CD4-positive, alpha-beta memory T cell (primary cell): ENCODE data around the gene CRTC3. TPM values are rescaled to one million over a fixed set of nuclear protein-coding genes. Genes with fewer than 3 reads are reported as not detected.
A peak's percentile ranks its signal among the peaks of the same experiment; 100 is the strongest.

Experiments used
- CTCF ChIA-PET: fragments of 350-600 bp; sonication (Branson Sonifier 250); formaldehyde crosslinking; loops from one replicate; lab custom pipeline; 2021; ENCODE audit warnings: inconsistent platforms; ENCODE audit not compliant: partially characterized antibody; lab: Charles Lee
- POLR2A ChIA-PET: fragments of 350-600 bp; sonication (Branson Sonifier 250); formaldehyde crosslinking; loops from one replicate; lab custom pipeline; 2021; ENCODE audit not compliant: partially characterized antibody; lab: Charles Lee
- DNase-seq, 5 donors: peaks; one replicate each; pipeline versions ENCODE4 v3.0.0 to v3.0.0-alpha.2; 2020 to 2022; ENCODE audit warnings: mixed read lengths in 1 of 5
- H3K27ac ChIP-seq: one replicate; pipeline ENCODE4 v1.7.0; 2013; ENCODE audit warnings: low read depth, low read length
- H3K27me3 ChIP-seq: 2 replicates; pipeline ENCODE4 v1.7.0; 2013; ENCODE audit warnings: mild to moderate bottlenecking, low read length, moderate library complexity; ENCODE audit not compliant: insufficient read depth
- H3K36me3 ChIP-seq: 2 replicates; pipeline ENCODE4 v1.7.0; 2013; ENCODE audit warnings: mild to moderate bottlenecking, low read length, moderate library complexity; ENCODE audit not compliant: insufficient read depth
- H3K4me1 ChIP-seq: 2 replicates; pipeline ENCODE4 v1.7.0; 2013; ENCODE audit warnings: mild to moderate bottlenecking, low read length, moderate library complexity; ENCODE audit not compliant: insufficient read depth
- H3K4me3 ChIP-seq, 2 donors: one replicate each; pipeline ENCODE4 v1.7.0; 2013; ENCODE audit warnings: low read length in 2 of 2, mild to moderate bottlenecking in 1 of 2
- H3K9me3 ChIP-seq, 2 donors: one replicate each; pipeline ENCODE4 v1.7.0; 2013; ENCODE audit warnings: low read length in 2 of 2, control low read depth in 1 of 2; ENCODE audit not compliant: control insufficient read depth in 1 of 2
- H3K27ac Mint-ChIP-seq, 7 donors: one replicate each; pipeline ENCODE4 v1.8.0; 2020 to 2021; ENCODE audit warnings: mixed read lengths in 7 of 7, mild to moderate bottlenecking in 6 of 7, inconsistent platforms in 3 of 7, moderate library complexity in 3 of 7
- H3K27me3 Mint-ChIP-seq, 2 donors: one replicate each; pipeline ENCODE4 v1.8.0; 2020 to 2021; ENCODE audit warnings: mixed read lengths in 2 of 2
- H3K36me3 Mint-ChIP-seq, 2 donors: one replicate each; pipeline ENCODE4 v1.8.0; 2020 to 2021; ENCODE audit warnings: mixed read lengths in 2 of 2, inconsistent platforms in 1 of 2, mild to moderate bottlenecking in 1 of 2
- H3K4me1 Mint-ChIP-seq, 4 donors: one replicate each; pipeline ENCODE4 v1.8.0; 2020 to 2021; ENCODE audit warnings: mixed read lengths in 4 of 4, mild to moderate bottlenecking in 1 of 4
- H3K4me3 Mint-ChIP-seq, 8 donors: one replicate each; pipeline ENCODE4 v1.8.0; 2020 to 2021; ENCODE audit warnings: mixed read lengths in 8 of 8, mild to moderate bottlenecking in 7 of 8, moderate library complexity in 6 of 8, inconsistent platforms in 3 of 8
- H3K9me3 Mint-ChIP-seq, 8 donors: one replicate each; pipeline ENCODE4 v1.8.0; 2020 to 2021; ENCODE audit warnings: mixed read lengths in 8 of 8, mild to moderate bottlenecking in 5 of 8, inconsistent platforms in 3 of 8, moderate library complexity in 1 of 8
- intact Hi-C: fragments of 100-400 bp; cut with micrococcal nuclease; formaldehyde crosslinking; loops from one replicate; pipeline ENCODE4 v1.15.1; 2023
- polyA plus RNA-seq, 2 donors: library from polyadenylated mRNA; unstranded; fragments of 300-500 nt; fragmentation: Illumina TruSeq; gene quantifications; one replicate each; pipeline ENCODE4 v1.2.3, GENCODE V29; 2021
- total RNA-seq, 2 experiments: library from RNA; stranded (reverse); gene quantifications; one replicate each; pipeline ENCODE4 v1.2.3, GENCODE V29; 2021

Gene CRTC3
- total and polyA plus RNA-seq, 4 experiments from 2014 or later: 14.5 to 75.5 (median 56.3) TPM

GRCh38 chr15:90487186-90487585 lies 42.5 kb upstream of the CRTC3 start:
- Mint-ChIP-seq H3K9me3 (peaks cover 0 to 1% (median 0%) of the 10 kb centered on the region in 8 donors), H3K4me1 (peaks cover 0 to 6% (median 2%) of the 10 kb centered on the region in 4 donors), H3K27ac (peak overlapping the region in 1 of 7 donors; percentile 62), H3K36me3 (peaks cover 72 to 84% of the 10 kb centered on the region in 2 donors), H3K27me3 (no peaks in the 10 kb centered on the region), H3K4me3 (no peak overlapping the region)
- ChIA-PET CTCF (interaction anchor here (1.5 kb wide), 1 partner anchor 125 kb away, joined by 5 read pairs; no protein-coding TSS in a partner anchor), POLR2A (no interaction called here)
- H3K4me3 ChIP-seq: no peak overlapping the region
- no peaks in the 10 kb centered on the region for H3K4me1 ChIP-seq
- no peak overlapping the region for H3K27ac ChIP-seq
- intact Hi-C loops: no loop called here
- peaks cover 70% of the 10 kb centered on the region for H3K36me3 ChIP-seq
- DNase-seq: no peak
- no peaks in the 10 kb centered on the region for H3K9me3 ChIP-seq
- H3K27me3 ChIP-seq: no peaks in the 10 kb centered on the region

DNA sequence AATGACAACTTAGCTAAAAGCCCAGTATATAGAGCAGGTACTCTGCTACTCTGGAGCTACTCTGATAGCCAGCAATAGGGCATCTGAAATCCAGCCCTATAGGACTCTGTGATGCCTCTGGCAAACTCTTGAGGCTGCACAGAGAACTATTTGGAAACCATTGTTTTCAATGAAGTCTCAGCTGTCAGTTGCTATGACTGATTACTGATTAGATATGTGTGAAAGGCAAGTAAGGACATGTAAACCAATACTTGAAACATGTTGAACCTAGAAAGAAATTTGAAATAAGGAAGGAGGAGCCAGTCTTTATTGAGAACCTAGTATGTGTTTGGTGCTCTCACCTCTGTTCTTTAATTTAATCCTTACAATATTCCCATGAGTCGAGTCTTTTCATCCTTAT lies 40.2 kb upstream of the CRTC3 start:
- H3K4me1 Mint-ChIP-seq: peaks cover 8 to 12% (median 10%) of the 10 kb centered on the region in 4 donors
- CTCF ChIA-PET: interaction anchor here (1.0 to 1.5 kb wide), 2 partner anchors 127 to 169 kb away, joined by 3 to 7 read pairs; no protein-coding TSS in a partner anchor
- H3K27me3 ChIP-seq: no peaks in the 10 kb centered on the region
- no peaks in the 10 kb centered on the region for H3K9me3 ChIP-seq
- peak overlapping the region in 4 of 7 donors; percentile 24 to 57 (median 38) for H3K27ac Mint-ChIP-seq
- no peaks in the 10 kb centered on the region for H3K27me3 Mint-ChIP-seq
- POLR2A ChIA-PET: no interaction called here
- no peak overlapping the region for H3K4me3 ChIP-seq
- no peak overlapping the region for H3K27ac ChIP-seq
- intact Hi-C loops: no loop called here
- H3K36me3 Mint-ChIP-seq: peaks cover 68 to 85% of the 10 kb centered on the region in 2 donors
- peaks cover 8% of the 10 kb centered on the region for H3K4me1 ChIP-seq
- no peak for DNase-seq
- H3K9me3 Mint-ChIP-seq: peaks cover 0 to 1% (median 0%) of the 10 kb centered on the region in 8 donors
- H3K36me3 ChIP-seq: peaks cover 59% of the 10 kb centered on the region
- H3K4me3 Mint-ChIP-seq: no peak overlapping the region

DNA sequence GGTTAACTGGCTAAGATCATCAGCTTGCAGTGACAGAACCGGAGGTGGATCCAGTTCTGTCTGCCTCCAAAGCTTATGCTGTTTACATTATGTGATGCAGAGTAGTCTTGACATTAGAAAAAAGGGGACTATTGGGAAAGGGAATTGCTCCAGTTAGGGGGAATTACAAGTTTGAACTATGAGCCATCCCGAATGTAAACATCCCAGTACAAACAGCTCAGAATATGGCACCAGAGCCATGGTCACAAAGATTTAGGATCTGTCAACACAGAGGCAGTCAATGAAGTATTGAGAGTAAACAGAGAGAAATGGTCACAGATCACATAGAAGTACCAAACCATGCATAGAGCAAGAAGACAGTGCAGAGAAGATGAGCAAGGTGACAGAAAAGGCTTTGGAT lies 39.8 kb upstream of the CRTC3 start:
- H3K4me3 ChIP-seq: no peak overlapping the region
- peaks cover 8% of the 10 kb centered on the region for H3K4me1 ChIP-seq
- ChIA-PET POLR2A (no interaction called here), CTCF (interaction anchor here (1.0 to 1.5 kb wide), 3 partner anchors 128 to 170 kb away, joined by 3 to 7 read pairs (median 3); no protein-coding TSS in a partner anchor)
- no peaks in the 10 kb centered on the region for H3K27me3 ChIP-seq
- no peak overlapping the region for H3K27ac ChIP-seq
- intact Hi-C loops: no loop called here
- no peak for DNase-seq
- H3K4me1 Mint-ChIP-seq: peaks cover 8 to 12% (median 10%) of the 10 kb centered on the region in 4 donors
- H3K27me3 Mint-ChIP-seq: no peaks in the 10 kb centered on the region
- H3K4me3 Mint-ChIP-seq: no peak overlapping the region
- peaks cover 0 to 1% (median 0%) of the 10 kb centered on the region in 8 donors for H3K9me3 Mint-ChIP-seq
- H3K9me3 ChIP-seq: no peaks in the 10 kb centered on the region
- H3K36me3 ChIP-seq: peaks cover 55% of the 10 kb centered on the region
- H3K36me3 Mint-ChIP-seq: peaks cover 67 to 83% of the 10 kb centered on the region in 2 donors
- peak overlapping the region in 5 of 7 donors; percentile 6 to 83 (median 25) for H3K27ac Mint-ChIP-seq

GRCh38 chr15:90493647-90494046 lies 36.1 kb upstream of the CRTC3 start:
- Mint-ChIP-seq H3K9me3 (no peaks in the 10 kb centered on the region), H3K27me3 (no peaks in the 10 kb centered on the region), H3K36me3 (peaks cover 61 to 80% of the 10 kb centered on the region in 2 donors), H3K4me3 (peak overlapping the region in 1 of 8 donors; percentile 8), H3K4me1 (peaks cover 8 to 12% (median 10%) of the 10 kb centered on the region in 4 donors), H3K27ac (peak overlapping the region in 6 of 7 donors; percentile 15 to 88 (median 68))
- Histone ChIP-seq H3K27me3 (no peaks in the 10 kb centered on the region), H3K9me3 (no peaks in the 10 kb centered on the region), H3K27ac (no peak overlapping the region), H3K36me3 (peaks cover 51% of the 10 kb centered on the region), H3K4me1 (peaks cover 8% of the 10 kb centered on the region), H3K4me3 (no peak overlapping the region)
- intact Hi-C loops: no loop called here
- ChIA-PET CTCF (no interaction called here), POLR2A (no interaction called here)
- DNase-seq: no peak

- no peak overlapping the region for H3K4me3 Mint-ChIP-seq
- Histone ChIP-seq H3K4me3 (no peak overlapping the region), H3K36me3 (peaks cover 58% of the 10 kb centered on the region), H3K27me3 (no peaks in the 10 kb centered on the region), H3K27ac (no peak overlapping the region), H3K4me1 (peaks cover 8% of the 10 kb centered on the region), H3K9me3 (no peaks in the 10 kb centered on the region)
- no peaks in the 10 kb centered on the region for H3K9me3 Mint-ChIP-seq
- intact Hi-C loops: no loop called here
- H3K4me1 Mint-ChIP-seq: peaks cover 8 to 12% (median 10%) of the 10 kb centered on the region in 4 donors
- H3K27ac Mint-ChIP-seq: no peak overlapping the region
- ChIA-PET CTCF (interaction anchor here (0.5 kb wide), 1 partner anchor 281 kb away, joined by 3 read pairs; no protein-coding TSS in a partner anchor), POLR2A (no interaction called here)
- no peaks in the 10 kb centered on the region for H3K27me3 Mint-ChIP-seq
- DNase-seq: no peak
- H3K36me3 Mint-ChIP-seq: peaks cover 62 to 82% of the 10 kb centered on the region in 2 donors
These were observed 34.7 kb upstream of the CRTC3 start for GRCh38 chr15:90495067-90495466.

DNA sequence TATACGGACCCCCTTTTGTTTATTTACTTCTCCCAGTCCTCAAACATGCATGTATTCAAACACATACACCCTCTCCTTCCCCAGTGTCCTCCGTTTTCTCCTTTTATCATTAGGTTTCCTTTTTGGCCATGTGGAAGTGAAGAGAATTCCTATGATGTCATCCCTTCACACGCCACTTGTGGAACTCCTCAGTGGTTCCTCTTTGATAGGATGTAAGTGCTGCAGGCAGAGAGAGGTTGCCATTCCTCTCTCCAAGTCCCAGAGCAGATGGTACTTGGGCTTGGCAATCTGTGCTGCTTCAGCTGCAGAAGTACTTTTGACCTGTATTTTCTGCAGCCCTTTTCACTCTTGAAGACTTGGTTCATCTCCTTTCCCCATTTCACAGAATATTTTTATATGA lies 32.9 kb upstream of the CRTC3 start:
- CTCF ChIA-PET: interaction anchor here (0.8 to 4.8 kb wide), 3 partner anchors 14 to 136 kb away, joined by 3 to 17 read pairs (median 3); no protein-coding TSS in a partner anchor
- Histone ChIP-seq H3K9me3 (no peaks in the 10 kb centered on the region), H3K4me3 (no peak overlapping the region), H3K36me3 (peaks cover 54% of the 10 kb centered on the region), H3K27me3 (no peaks in the 10 kb centered on the region), H3K4me1 (peaks cover 8% of the 10 kb centered on the region), H3K27ac (no peak overlapping the region)
- Mint-ChIP-seq H3K4me3 (no peak overlapping the region), H3K36me3 (peaks cover 58 to 83% of the 10 kb centered on the region in 2 donors), H3K9me3 (no peaks in the 10 kb centered on the region), H3K27me3 (no peaks in the 10 kb centered on the region), H3K27ac (peak overlapping the region in 1 of 7 donors; percentile 54), H3K4me1 (peaks cover 8 to 12% (median 10%) of the 10 kb centered on the region in 4 donors)
- intact Hi-C loops: no loop called here
- no peak for DNase-seq
- POLR2A ChIA-PET: no interaction called here

DNA sequence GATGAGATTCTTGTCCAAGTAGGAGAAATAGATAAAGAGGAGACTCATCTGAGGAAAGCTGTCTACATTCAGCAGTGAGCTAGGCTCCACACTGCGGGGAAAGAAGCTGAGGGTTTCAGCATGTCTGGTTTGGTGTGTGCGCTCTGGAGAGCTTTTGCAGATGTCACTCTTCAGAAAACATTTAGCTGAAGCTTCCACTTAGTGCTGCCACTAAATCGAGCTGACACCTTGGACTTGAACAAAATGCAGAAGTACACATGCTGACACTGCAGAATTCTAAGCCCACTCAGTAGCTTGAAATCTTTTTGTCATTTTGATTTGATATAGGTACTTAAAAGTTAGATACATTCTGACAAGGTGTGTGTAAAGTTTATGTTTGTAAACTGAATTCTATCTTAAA lies 32.3 kb upstream of the CRTC3 start:
- Histone ChIP-seq H3K4me1 (peaks cover 8% of the 10 kb centered on the region), H3K27me3 (no peaks in the 10 kb centered on the region), H3K36me3 (peaks cover 48% of the 10 kb centered on the region), H3K4me3 (no peak overlapping the region), H3K27ac (no peak overlapping the region), H3K9me3 (no peaks in the 10 kb centered on the region)
- no peak overlapping the region for H3K4me3 Mint-ChIP-seq
- no peak for DNase-seq
- H3K4me1 Mint-ChIP-seq: peaks cover 8 to 12% (median 10%) of the 10 kb centered on the region in 4 donors
- H3K36me3 Mint-ChIP-seq: peaks cover 55 to 82% of the 10 kb centered on the region in 2 donors
- intact Hi-C loops: no loop called here
- ChIA-PET POLR2A (no interaction called here), CTCF (interaction anchor here (0.8 to 4.8 kb wide), 3 partner anchors 15 to 137 kb away, joined by 3 to 17 read pairs (median 3); no protein-coding TSS in a partner anchor)
- H3K27me3 Mint-ChIP-seq: no peaks in the 10 kb centered on the region
- H3K9me3 Mint-ChIP-seq: no peaks in the 10 kb centered on the region
- no peak overlapping the region for H3K27ac Mint-ChIP-seq
